Keratinocyte (primary cell): ENCODE measurements around the gene TCF23.

Experiments used
- EZH2 ChIP-seq: IDR thresholded peaks from one replicate; pipeline ENCODE4 v1.6.1; 2012; ENCODE audit warnings: inconsistent platforms, mild to moderate bottlenecking, low read length, moderate library complexity
- TF ChIP-seq, protein P1 (sequence below), 3 experiments: IDR thresholded peaks in 1 of 3; conservative IDR thresholded peaks in 1 of 3; optimal IDR thresholded peaks in 1 of 3; 2 replicates in 2 of 3; 3 replicates in 1 of 3; pipeline versions ENCODE3 to v1.5.1; 2011; ENCODE audit warnings: low read length in 3 of 3, mild to moderate bottlenecking in 3 of 3, moderate library complexity in 2 of 3, control low read depth in 1 of 3, inconsistent platforms in 1 of 3; ENCODE audit not compliant: insufficient read depth in 2 of 3; ENCODE audit errors: extremely low read depth in 1 of 3

DNA sequence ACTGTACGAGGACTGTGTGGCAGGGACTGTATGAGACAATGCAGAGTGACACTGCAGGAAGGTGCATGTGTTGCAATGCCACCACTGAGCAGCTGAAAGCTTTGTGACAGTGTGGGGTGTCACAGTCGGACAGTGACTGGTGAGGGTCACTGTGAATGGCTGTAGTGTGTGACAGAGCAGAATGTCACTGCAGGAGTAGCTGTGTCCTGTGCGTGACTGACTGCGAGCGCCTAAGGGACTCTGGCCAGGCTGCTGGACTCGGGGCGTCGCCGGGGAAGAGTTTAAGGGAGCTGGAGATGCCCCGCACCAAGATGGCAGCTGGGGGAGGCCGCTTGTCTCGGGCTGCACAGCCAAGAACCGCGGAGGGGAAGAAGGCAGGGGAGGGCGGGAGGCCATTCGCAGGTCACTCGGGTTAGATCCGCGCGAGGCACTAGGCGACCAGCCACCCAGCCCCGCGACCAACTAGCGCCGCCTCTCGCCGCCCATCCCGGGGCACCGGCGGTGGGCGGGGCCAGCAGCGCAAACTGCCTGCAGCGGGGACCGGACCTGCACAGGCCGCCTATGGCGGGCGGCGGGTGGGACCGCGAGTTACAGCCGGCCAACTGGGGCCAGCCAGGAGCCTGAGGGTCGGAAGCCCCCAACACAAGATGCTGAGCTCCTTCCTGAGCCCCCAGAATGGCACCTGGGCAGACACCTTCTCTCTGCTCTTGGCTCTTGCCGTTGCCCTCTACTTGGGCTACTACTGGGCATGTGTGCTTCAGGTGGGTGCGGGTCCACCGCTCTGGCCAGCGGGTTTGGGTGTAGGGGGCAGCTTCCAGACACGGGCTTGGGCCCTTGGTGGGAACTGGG, 25.3 kb upstream of the TCF23 start, which contains the start of gene ABHD1:
- TF ChIP-seq, protein P1, sequence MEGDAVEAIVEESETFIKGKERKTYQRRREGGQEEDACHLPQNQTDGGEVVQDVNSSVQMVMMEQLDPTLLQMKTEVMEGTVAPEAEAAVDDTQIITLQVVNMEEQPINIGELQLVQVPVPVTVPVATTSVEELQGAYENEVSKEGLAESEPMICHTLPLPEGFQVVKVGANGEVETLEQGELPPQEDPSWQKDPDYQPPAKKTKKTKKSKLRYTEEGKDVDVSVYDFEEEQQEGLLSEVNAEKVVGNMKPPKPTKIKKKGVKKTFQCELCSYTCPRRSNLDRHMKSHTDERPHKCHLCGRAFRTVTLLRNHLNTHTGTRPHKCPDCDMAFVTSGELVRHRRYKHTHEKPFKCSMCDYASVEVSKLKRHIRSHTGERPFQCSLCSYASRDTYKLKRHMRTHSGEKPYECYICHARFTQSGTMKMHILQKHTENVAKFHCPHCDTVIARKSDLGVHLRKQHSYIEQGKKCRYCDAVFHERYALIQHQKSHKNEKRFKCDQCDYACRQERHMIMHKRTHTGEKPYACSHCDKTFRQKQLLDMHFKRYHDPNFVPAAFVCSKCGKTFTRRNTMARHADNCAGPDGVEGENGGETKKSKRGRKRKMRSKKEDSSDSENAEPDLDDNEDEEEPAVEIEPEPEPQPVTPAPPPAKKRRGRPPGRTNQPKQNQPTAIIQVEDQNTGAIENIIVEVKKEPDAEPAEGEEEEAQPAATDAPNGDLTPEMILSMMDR (optimal IDR thresholded peaks at IDR 0.05 in 1 of 3, IDR thresholded peaks at IDR 0.05 in 1 of 3, conservative IDR thresholded peaks at IDR 0.05 in 1 of 3; ENCODE audit: extremely low read depth in 1 of 3, insufficient read depth in 2 of 3, low read length in 3 of 3), result peak in 1 of 3 experiments; percentile 10
- no peak for TF ChIP-seq EZH2
